Mesendoderm (in vitro differentiated cells): ENCODE measurements around the gene GRIFIN.

Experiments
- DNase-seq: peaks from one replicate; pipeline ENCODE4 v3.0.0; 2013
- H2AK5ac ChIP-seq: 2 replicates; pipeline ENCODE4 v1.6.1; 2013; ENCODE audit warnings: low read length, inconsistent platforms
- H2BK120ac ChIP-seq: 2 replicates; pipeline ENCODE4 v1.6.1; 2013; ENCODE audit warnings: low read depth, mild to moderate bottlenecking, low read length, moderate library complexity, mixed read lengths
- H2BK15ac ChIP-seq: replicated peaks from 2 replicates; pipeline ENCODE4 v1.6.1; 2013; ENCODE audit warnings: low read depth, mild to moderate bottlenecking, moderate library complexity
- H2BK5ac ChIP-seq: 2 replicates; pipeline ENCODE4 v1.6.1; 2013; ENCODE audit warnings: low read length, inconsistent platforms
- H3K18ac ChIP-seq: 2 replicates; pipeline ENCODE4 v1.6.1; 2013; ENCODE audit warnings: mild to moderate bottlenecking, low read length, mixed read lengths
- H3K23ac ChIP-seq: one replicate; pipeline ENCODE4 v1.6.1; 2013; ENCODE audit warnings: low read length
- H3K27ac ChIP-seq: 2 replicates; pipeline ENCODE4 v1.5.1; 2013; ENCODE audit warnings: low read depth, mild to moderate bottlenecking, inconsistent platforms, low read length, moderate library complexity
- H3K27me3 ChIP-seq: 2 replicates; pipeline ENCODE4 v1.6.1; 2013; ENCODE audit warnings: low read length, control low read depth, mild to moderate bottlenecking, inconsistent platforms; ENCODE audit not compliant: insufficient read depth, poor library complexity
- H3K36me3 ChIP-seq: 2 replicates; pipeline ENCODE4 v1.6.1; 2013; ENCODE audit warnings: low read length, inconsistent platforms; ENCODE audit not compliant: control insufficient read depth, insufficient read depth
- H3K4ac ChIP-seq: one replicate; pipeline ENCODE4 v1.6.1; 2013; ENCODE audit warnings: low read depth, mild to moderate bottlenecking, low read length, moderate library complexity
- H3K4me1 ChIP-seq: 2 replicates; pipeline ENCODE4 v1.6.1; 2013; ENCODE audit warnings: low read depth, low read length, inconsistent platforms; ENCODE audit not compliant: control insufficient read depth
- H3K4me2 ChIP-seq: 2 replicates; pipeline ENCODE4 v1.6.1; 2013; ENCODE audit warnings: low read length
- H3K4me3 ChIP-seq: 2 replicates; pipeline ENCODE4 v1.5.1; 2013; ENCODE audit warnings: mild to moderate bottlenecking, low read length
- H3K56ac ChIP-seq: one replicate; pipeline ENCODE4 v1.6.1; 2013; ENCODE audit warnings: low read length
- H3K79me1 ChIP-seq: 2 replicates; pipeline ENCODE4 v1.6.1; 2013; ENCODE audit warnings: low read length, inconsistent platforms
- H3K79me2 ChIP-seq: 2 replicates; pipeline ENCODE4 v1.6.1; 2013; ENCODE audit warnings: mild to moderate bottlenecking, low read length; ENCODE audit not compliant: control insufficient read depth, insufficient read depth
- H3K9ac ChIP-seq: 2 replicates; pipeline ENCODE4 v1.6.1; 2013; ENCODE audit warnings: low read length, inconsistent platforms
- H4K5ac ChIP-seq: one replicate; pipeline ENCODE4 v1.6.1; 2013; ENCODE audit warnings: low read length
- H4K8ac ChIP-seq: one replicate; pipeline ENCODE4 v1.6.1; 2013; ENCODE audit warnings: low read depth, mild to moderate bottlenecking, control low read depth, low read length, moderate library complexity
- WGBS: extraction: QIAGEN DNeasy Blood & Tissue Kit; methylation state at CpG from one replicate; pipeline ENCODE4 v1.1.7; 2013; ENCODE audit warnings: low lambda C conversion rate, missing lambda C conversion rate; ENCODE audit not compliant: insufficient coverage; ENCODE audit errors: extremely low coverage; 5-methylcytosine and 5-hydroxymethylcytosine counted together

GRIFIN gene

DNA sequence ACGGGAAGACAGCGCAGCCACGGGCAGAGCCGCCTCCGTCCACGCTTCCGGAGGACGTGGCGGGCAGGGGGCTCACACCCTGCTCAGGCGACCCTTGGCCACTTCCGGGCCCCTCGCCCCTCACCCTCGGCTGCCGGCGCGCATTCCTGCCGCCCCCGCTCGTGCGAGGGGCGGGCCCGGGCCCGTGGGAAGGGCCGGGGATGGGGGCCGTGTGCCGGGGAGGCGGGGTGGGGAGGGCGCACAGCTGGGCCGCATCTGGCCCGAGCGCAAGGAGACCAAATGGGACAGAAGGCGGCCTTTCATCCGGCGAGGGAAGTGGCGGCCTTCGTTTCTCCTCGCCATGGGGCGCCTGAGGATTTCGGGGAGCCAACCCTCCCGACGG lies 42.5 kb upstream of the GRIFIN start:
- Histone ChIP-seq H3K79me1 (no peaks in the 10 kb centered on the region), H3K23ac (no peak overlapping the region), H3K9ac (peak overlapping the region; percentile 56), H3K27ac (no peak overlapping the region), H3K4me3 (peak overlapping the region; percentile 32), H3K36me3 (no peaks in the 10 kb centered on the region), H4K5ac (no peak overlapping the region), H2BK5ac (no peak overlapping the region), H3K18ac (peak overlapping the region; percentile 7), H3K4ac (no peak overlapping the region), H3K4me1 (peaks cover 14% of the 10 kb centered on the region), H3K79me2 (no peaks in the 10 kb centered on the region), H2BK120ac (no peak overlapping the region), H3K4me2 (peak overlapping the region; percentile 77), H2BK15ac (no peak overlapping the region), H4K8ac (no peak overlapping the region), H3K56ac (peak overlapping the region; percentile 82), H2AK5ac (no peak overlapping the region), H3K27me3 (peaks cover 9% of the 10 kb centered on the region)
- no peak for DNase-seq
- no CpG with 5 or more reads among the region's 41 CpGs for WGBS

DNA sequence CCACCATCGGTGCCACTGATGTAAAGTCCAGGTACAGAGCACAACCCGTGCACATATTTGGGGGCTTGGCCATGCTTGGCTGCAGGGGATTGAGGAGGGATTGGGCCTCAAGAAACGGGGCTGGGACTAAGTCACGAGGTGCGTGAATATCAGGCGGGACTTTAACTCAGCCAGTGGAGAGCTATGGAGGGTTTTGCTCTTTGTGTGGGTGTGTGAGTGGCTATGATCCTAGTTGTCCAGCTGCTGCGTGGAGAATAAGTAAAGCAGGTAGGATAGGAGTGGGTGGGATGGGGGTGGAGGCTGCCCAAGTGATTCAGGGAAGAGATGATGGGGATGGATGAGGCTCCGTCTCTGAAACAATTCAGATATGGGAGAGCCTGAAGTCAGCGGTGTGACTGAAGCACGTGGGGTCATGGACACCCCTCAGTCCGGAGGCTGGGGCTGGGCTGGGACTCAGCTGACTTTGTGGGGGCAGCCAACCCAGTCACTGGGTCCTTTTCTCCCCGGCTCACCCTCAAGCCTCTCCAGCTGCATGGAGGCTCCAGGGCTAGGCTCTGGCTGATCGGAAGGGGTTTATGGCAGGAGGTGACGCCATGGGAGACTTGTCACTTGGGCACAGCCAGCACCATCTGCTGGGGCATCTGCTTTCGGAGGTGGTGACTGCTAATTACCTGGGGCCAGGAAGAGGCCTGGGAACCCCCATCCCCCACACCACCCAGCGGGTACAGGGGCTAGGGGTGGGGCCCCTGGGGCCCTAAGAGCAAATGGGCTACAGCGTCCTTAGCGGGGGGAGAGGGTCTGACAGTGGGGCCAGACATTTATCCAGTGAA lies 41.7 kb upstream of the GRIFIN start:
- Histone ChIP-seq H3K4ac (no peak overlapping the region), H3K79me1 (no peaks in the 10 kb centered on the region), H3K4me1 (peaks cover 11% of the 10 kb centered on the region), H4K5ac (no peak overlapping the region), H3K4me3 (no peak overlapping the region), H3K4me2 (no peak overlapping the region), H3K27me3 (peaks cover 9% of the 10 kb centered on the region), H4K8ac (no peak overlapping the region), H3K18ac (peak overlapping the region; percentile 7), H3K56ac (peak overlapping the region; percentile 82), H3K9ac (no peak overlapping the region), H3K79me2 (no peaks in the 10 kb centered on the region), H2BK5ac (no peak overlapping the region), H2BK15ac (no peak overlapping the region), H3K36me3 (no peaks in the 10 kb centered on the region), H3K27ac (no peak overlapping the region), H2BK120ac (no peak overlapping the region), H2AK5ac (peak overlapping the region; percentile 51), H3K23ac (peak overlapping the region; percentile 45)
- peak; percentile 68 for DNase-seq
- WGBS: no CpG with 5 or more reads among the region's 18 CpGs

DNA sequence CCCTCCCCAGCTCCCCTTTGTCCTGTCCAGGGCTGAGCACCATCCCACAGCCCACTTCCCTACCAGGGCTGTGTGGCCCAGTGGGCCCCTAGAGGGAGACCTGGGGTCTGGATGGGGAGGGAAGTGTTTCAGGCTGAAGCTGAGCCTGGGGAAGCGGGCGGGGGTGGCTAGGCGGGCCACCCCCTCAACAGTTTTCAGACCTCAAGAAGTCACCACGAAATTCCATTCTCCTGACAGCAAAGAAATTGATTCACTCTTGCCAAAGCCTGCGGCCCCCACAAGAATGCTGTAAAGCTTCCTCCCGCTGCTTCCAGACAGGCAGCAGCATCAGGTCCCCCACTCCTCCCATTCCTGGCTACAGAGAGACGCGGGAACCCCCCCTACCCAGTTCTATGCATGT lies 40.8 kb upstream of the GRIFIN start:
- no peak overlapping the region for H4K5ac ChIP-seq
- H2BK120ac ChIP-seq: no peak overlapping the region
- no peak overlapping the region for H2AK5ac ChIP-seq
- no peak overlapping the region for H2BK5ac ChIP-seq
- H3K4me3 ChIP-seq: no peak overlapping the region
- no peak overlapping the region for H4K8ac ChIP-seq
- no peak overlapping the region for H3K23ac ChIP-seq
- H3K36me3 ChIP-seq: no peaks in the 10 kb centered on the region
- WGBS: no CpG with 5 or more reads among the region's 8 CpGs
- DNase-seq: peak; percentile 91
- no peak overlapping the region for H3K27ac ChIP-seq
- peaks cover 9% of the 10 kb centered on the region for H3K27me3 ChIP-seq
- peaks cover 11% of the 10 kb centered on the region for H3K4me1 ChIP-seq
- H3K56ac ChIP-seq: no peak overlapping the region
- H3K79me2 ChIP-seq: no peaks in the 10 kb centered on the region
- H3K9ac ChIP-seq: no peak overlapping the region
- no peak overlapping the region for H2BK15ac ChIP-seq
- no peaks in the 10 kb centered on the region for H3K79me1 ChIP-seq
- no peak overlapping the region for H3K4me2 ChIP-seq
- no peak overlapping the region for H3K4ac ChIP-seq
- H3K18ac ChIP-seq: no peak overlapping the region

DNA sequence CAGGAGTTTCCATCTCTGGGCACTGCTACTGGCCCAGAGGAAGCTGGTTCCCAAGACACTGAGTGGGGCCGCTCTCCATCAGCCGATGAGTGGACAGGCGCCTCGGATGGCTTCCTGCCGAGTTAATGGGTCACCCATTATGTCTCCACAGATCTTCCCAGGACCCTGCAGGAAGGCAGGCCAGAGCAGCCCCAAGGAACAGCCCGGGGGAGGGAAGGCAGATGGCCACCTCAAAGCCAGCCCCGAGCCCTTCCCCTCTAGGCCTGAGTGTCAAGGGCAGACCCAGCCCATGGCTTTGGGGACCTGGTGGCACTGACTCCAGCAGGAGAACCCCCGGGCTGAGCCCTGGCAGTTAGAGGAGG lies 40.0 kb upstream of the GRIFIN start:
- H3K27ac ChIP-seq: no peak overlapping the region
- H3K18ac ChIP-seq: no peak overlapping the region
- H4K8ac ChIP-seq: no peak overlapping the region
- no peak overlapping the region for H2BK120ac ChIP-seq
- no peak overlapping the region for H3K4me2 ChIP-seq
- DNase-seq: no peak
- no peaks in the 10 kb centered on the region for H3K79me1 ChIP-seq
- no peak overlapping the region for H3K9ac ChIP-seq
- H3K4me1 ChIP-seq: peaks cover 11% of the 10 kb centered on the region
- no peaks in the 10 kb centered on the region for H3K79me2 ChIP-seq
- H3K4ac ChIP-seq: no peak overlapping the region
- H3K56ac ChIP-seq: no peak overlapping the region
- WGBS: no CpG with 5 or more reads among the region's 8 CpGs
- H2AK5ac ChIP-seq: no peak overlapping the region
- H2BK15ac ChIP-seq: no peak overlapping the region
- no peak overlapping the region for H2BK5ac ChIP-seq
- H3K23ac ChIP-seq: no peak overlapping the region
- H3K4me3 ChIP-seq: no peak overlapping the region
- no peak overlapping the region for H4K5ac ChIP-seq
- H3K36me3 ChIP-seq: no peaks in the 10 kb centered on the region
- H3K27me3 ChIP-seq: peaks cover 7% of the 10 kb centered on the region

DNA sequence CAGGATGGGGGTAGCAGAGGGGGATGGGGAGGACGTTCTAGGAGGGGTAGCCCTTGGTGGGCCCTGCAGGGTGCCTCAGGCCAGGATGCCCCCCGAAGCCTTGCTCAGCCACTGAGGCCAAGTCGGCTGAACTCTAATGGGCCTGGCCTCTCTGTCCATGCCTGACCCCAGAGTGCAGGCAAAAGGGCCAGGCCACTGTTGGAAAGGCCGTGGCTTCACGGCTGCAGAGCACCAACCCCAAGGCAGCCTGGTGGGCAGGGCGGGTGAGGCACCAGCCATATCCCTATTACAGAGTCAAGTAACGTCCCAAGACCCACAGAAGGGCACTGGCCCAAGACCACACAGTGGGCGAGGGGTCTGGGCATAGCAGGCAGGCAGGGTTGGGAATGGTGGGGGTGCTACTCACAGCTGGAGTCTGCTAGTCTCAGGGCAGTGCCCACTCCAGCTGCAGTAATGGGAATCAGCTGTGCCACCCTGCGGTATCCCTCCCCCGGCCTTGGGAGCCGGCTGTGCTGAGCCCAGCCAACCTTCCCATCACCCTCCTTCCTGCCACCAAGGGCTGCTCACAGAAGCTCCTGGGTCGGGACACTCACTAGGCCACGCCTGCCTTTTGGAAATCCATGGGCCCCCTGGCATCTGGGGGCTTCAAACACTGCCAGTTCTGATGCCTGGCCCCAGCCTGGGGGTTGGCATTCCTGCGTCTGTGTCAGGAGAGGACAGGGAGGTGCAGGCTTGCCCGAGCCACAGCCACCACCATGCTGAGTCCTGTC lies 39.4 kb upstream of the GRIFIN start:
- no peaks in the 10 kb centered on the region for H3K79me1 ChIP-seq
- H3K79me2 ChIP-seq: no peaks in the 10 kb centered on the region
- no peak overlapping the region for H2BK120ac ChIP-seq
- no peaks in the 10 kb centered on the region for H3K36me3 ChIP-seq
- no peak overlapping the region for H3K4ac ChIP-seq
- H3K4me2 ChIP-seq: no peak overlapping the region
- H2BK5ac ChIP-seq: no peak overlapping the region
- no peak overlapping the region for H3K27ac ChIP-seq
- H4K5ac ChIP-seq: no peak overlapping the region
- no peak overlapping the region for H3K18ac ChIP-seq
- H2AK5ac ChIP-seq: no peak overlapping the region
- H3K56ac ChIP-seq: no peak overlapping the region
- H3K9ac ChIP-seq: no peak overlapping the region
- H3K27me3 ChIP-seq: peaks cover 2% of the 10 kb centered on the region
- no peak overlapping the region for H4K8ac ChIP-seq
- no CpG with 5 or more reads among the region's 15 CpGs for WGBS
- no peak for DNase-seq
- no peak overlapping the region for H3K4me3 ChIP-seq
- H3K23ac ChIP-seq: no peak overlapping the region
- H3K4me1 ChIP-seq: peaks cover 11% of the 10 kb centered on the region
- H2BK15ac ChIP-seq: no peak overlapping the region
